Astrocyte (in vitro differentiated cells and primary cell): ENCODE data around the gene SERPINE1. TPM values are rescaled to one million over a fixed set of nuclear protein-coding genes. Genes with fewer than 3 reads are reported as not detected.
"Not testable (repeated sequence)": the region's sequence is repeated elsewhere in the genome, so short reads cannot be mapped to it uniquely, and the experiment has no call there.

ENCODE experiments used
- DNase-seq: peaks from one replicate; pipeline ENCODE4 v3.0.0-alpha.2; 2010; ENCODE audit warnings: low read depth
- FAIRE-seq: peaks from 2 replicates; lab custom pipeline; 2011; peaks lifted over from hg19 to GRCh38; lab: Jason Lieb, UNC
- H2AFZ ChIP-seq: 2 replicates; pipeline ENCODE4 v1.6.0; 2012; ENCODE audit warnings: low read depth, low read length, inconsistent platforms
- H3K27ac ChIP-seq: 2 replicates; pipeline ENCODE4 v1.5.1; 2011; ENCODE audit warnings: low read depth, low read length, inconsistent platforms
- H3K27me3 ChIP-seq: 2 replicates; pipeline ENCODE4 v1.6.0; 2011; ENCODE audit warnings: low read length, inconsistent platforms; ENCODE audit not compliant: insufficient read depth
- H3K36me3 ChIP-seq: 2 replicates; pipeline ENCODE4 v1.5.1; 2011; ENCODE audit warnings: low read length, inconsistent platforms; ENCODE audit not compliant: insufficient read depth
- H3K4me1 ChIP-seq: 2 replicates; pipeline ENCODE4 v1.5.1; 2011; ENCODE audit warnings: low read length, inconsistent platforms; ENCODE audit not compliant: insufficient read depth
- H3K4me2 ChIP-seq: 2 replicates; pipeline ENCODE4 v1.6.0; 2012; ENCODE audit warnings: low read length, inconsistent platforms
- H3K4me3 ChIP-seq: 2 replicates; pipeline ENCODE4 v1.5.1; 2011; ENCODE audit warnings: low read depth, mild to moderate bottlenecking, low read length, inconsistent platforms; ENCODE audit not compliant: insufficient read depth
- H3K79me2 ChIP-seq: 2 replicates; pipeline ENCODE4 v1.6.0; 2012; ENCODE audit warnings: mild to moderate bottlenecking, low read length, inconsistent platforms; ENCODE audit not compliant: insufficient read depth
- H3K9ac ChIP-seq: 2 replicates; pipeline ENCODE4 v1.6.0; 2012; ENCODE audit warnings: mild to moderate bottlenecking, low read length, inconsistent platforms
- H3K9me3 ChIP-seq: 2 replicates; pipeline ENCODE4 v1.5.1; 2012; ENCODE audit warnings: low read depth, mild to moderate bottlenecking, low read length, inconsistent platforms; ENCODE audit not compliant: insufficient read depth
- H4K20me1 ChIP-seq: 2 replicates; pipeline ENCODE4 v1.6.0; 2012; ENCODE audit warnings: low read length, inconsistent platforms; ENCODE audit not compliant: insufficient read depth
- H3K27ac Mint-ChIP-seq: one replicate; pipeline ENCODE4 v1.8.0; 2021; ENCODE audit warnings: mild to moderate bottlenecking, mixed read lengths; ENCODE audit not compliant: unreplicated experiment
- H3K27me3 Mint-ChIP-seq: one replicate; pipeline ENCODE4 v1.8.0; 2021; ENCODE audit warnings: low read depth, mixed read lengths; ENCODE audit not compliant: unreplicated experiment
- H3K36me3 Mint-ChIP-seq: one replicate; pipeline ENCODE4 v1.8.0; 2021; ENCODE audit warnings: low read depth, mixed read lengths; ENCODE audit not compliant: unreplicated experiment
- H3K4me1 Mint-ChIP-seq: one replicate; pipeline ENCODE4 v1.8.0; 2021; ENCODE audit warnings: low read depth, mixed read lengths; ENCODE audit not compliant: unreplicated experiment
- H3K4me3 Mint-ChIP-seq: one replicate; pipeline ENCODE4 v1.8.0; 2021; ENCODE audit warnings: mild to moderate bottlenecking, moderate library complexity, mixed read lengths; ENCODE audit not compliant: unreplicated experiment
- H3K9me3 Mint-ChIP-seq: one replicate; pipeline ENCODE4 v1.8.0; 2021; ENCODE audit warnings: mild to moderate bottlenecking, mixed read lengths; ENCODE audit not compliant: unreplicated experiment
- CTCF ChIP-seq: IDR thresholded peaks from 2 replicates; pipeline ENCODE4 v1.5.1; 2011; ENCODE audit warnings: low read depth, mild to moderate bottlenecking, inconsistent platforms, low read length, moderate library complexity; ENCODE audit not compliant: insufficient read depth
- EZH2 ChIP-seq: IDR thresholded peaks from 2 replicates; pipeline ENCODE4 v1.6.1; 2012; ENCODE audit warnings: mild to moderate bottlenecking, low read length, inconsistent platforms; ENCODE audit not compliant: insufficient read depth
- total RNA-seq: library from RNA; stranded (reverse); gene quantifications from 2 replicates; pipeline ENCODE4 v1.2.1, GENCODE V29; 2021

The SERPINE1 gene
- total RNA-seq, 1 donor from 2014 or later, result 1,496 TPM

- no peaks in the 10 kb centered on the region for H3K27me3 Mint-ChIP-seq
- H3K36me3 Mint-ChIP-seq, result peaks cover 1% of the 10 kb centered on the region
- Histone ChIP-seq H2AFZ (no peak overlapping the region), H3K9me3 (no peaks in the 10 kb centered on the region), H3K79me2 (peaks cover 8% of the 10 kb centered on the region), H3K27me3 (no peaks in the 10 kb centered on the region), H3K4me1 (peaks cover 69% of the 10 kb centered on the region), H3K4me3 (no peak overlapping the region), H3K27ac (peak overlapping the region; percentile 99), H3K36me3 (no peaks in the 10 kb centered on the region), H3K9ac (peak overlapping the region; percentile 69), H4K20me1 (no peaks in the 10 kb centered on the region), H3K4me2 (peak overlapping the region; percentile 58)
- H3K4me1 Mint-ChIP-seq, result peaks cover 47% of the 10 kb centered on the region
- TF ChIP-seq EZH2 (no peak), CTCF (no peak)
- H3K9me3 Mint-ChIP-seq, result peaks cover 4% of the 10 kb centered on the region
- DNase-seq, result no peak
- no peak overlapping the region for H3K4me3 Mint-ChIP-seq
- H3K27ac Mint-ChIP-seq, result no peak overlapping the region
- FAIRE-seq, result no peak
Observed at GRCh38 chr7:101120315-101120714, 6.6 kb upstream of the SERPINE1 start.

- Histone ChIP-seq H3K27ac (peak overlapping the region; percentile 89), H3K79me2 (peaks cover 14% of the 10 kb centered on the region), H3K4me1 (peaks cover 82% of the 10 kb centered on the region), H3K9ac (peak overlapping the region; percentile 55), H3K4me2 (peak overlapping the region; percentile 86)
- H3K9me3 Mint-ChIP-seq, H3K27me3 ChIP-seq, H2AFZ ChIP-seq, H3K9me3 ChIP-seq, H3K4me3 ChIP-seq, H3K36me3 ChIP-seq, H3K27me3 Mint-ChIP-seq, H3K36me3 Mint-ChIP-seq, H4K20me1 ChIP-seq, DNase-seq, FAIRE-seq, H3K4me3 Mint-ChIP-seq: not testable (repeated sequence)
- H3K27ac Mint-ChIP-seq, result peak overlapping the region; percentile 100
- H3K4me1 Mint-ChIP-seq, result peaks cover 49% of the 10 kb centered on the region
Observed at GRCh38 chr7:101121631-101121990, 5.3 kb upstream of the SERPINE1 start.

GRCh38 chr7:101121991-101122932 lies 4.6 kb upstream of the SERPINE1 start:
- H3K27me3 Mint-ChIP-seq, result no peaks in the 10 kb centered on the region
- peaks cover 79% of the 10 kb centered on the region for H3K4me1 ChIP-seq
- peaks cover 19% of the 10 kb centered on the region for H3K79me2 ChIP-seq
- H3K4me2 ChIP-seq, result peak overlapping the region; percentile 86
- H3K4me1 Mint-ChIP-seq, result peaks cover 47% of the 10 kb centered on the region
- peaks cover 4% of the 10 kb centered on the region for H3K9me3 Mint-ChIP-seq
- no peak for TF ChIP-seq CTCF
- TF ChIP-seq EZH2, result no peak
- H2AFZ ChIP-seq, result no peak overlapping the region
- H3K36me3 ChIP-seq, result no peaks in the 10 kb centered on the region
- H3K27ac ChIP-seq, result peak overlapping the region; percentile 89
- H3K4me3 Mint-ChIP-seq, result peak overlapping the region; percentile 66
- H3K36me3 Mint-ChIP-seq, result peaks cover 1% of the 10 kb centered on the region
- no peaks in the 10 kb centered on the region for H3K9me3 ChIP-seq
- peak overlapping the region; percentile 100 for H3K27ac Mint-ChIP-seq
- peak overlapping the region; percentile 24 for H3K4me3 ChIP-seq
- peak overlapping the region; percentile 86 for H3K9ac ChIP-seq
- peaks cover 2% of the 10 kb centered on the region for H4K20me1 ChIP-seq
- H3K27me3 ChIP-seq, result no peaks in the 10 kb centered on the region
- DNase-seq, result peak; percentile 99
- FAIRE-seq, result peak; percentile 9
